Pulmonary artery endothelial cell (primary cell): ENCODE measurements around the gene COG3. TPM values are rescaled to one million over a fixed set of nuclear protein-coding genes. Genes with fewer than 3 reads are reported as not detected.
A peak's percentile ranks its signal among the peaks of the same experiment; 100 is the strongest.

Experiments used
- DNase-seq: peaks from one replicate; pipeline ENCODE4 v3.0.0-alpha.2; 2011; ENCODE audit warnings: low read depth, low spot score
- total RNA-seq: library from RNA; depleted of rRNA; stranded (reverse); fragments of >200 nt; gene quantifications from 2 replicates; pipeline ENCODE4 v1.2.3, GENCODE V29; 2014

COG3 gene
- total RNA-seq, 1 donor from 2014 or later = 30.8 TPM

DNA sequence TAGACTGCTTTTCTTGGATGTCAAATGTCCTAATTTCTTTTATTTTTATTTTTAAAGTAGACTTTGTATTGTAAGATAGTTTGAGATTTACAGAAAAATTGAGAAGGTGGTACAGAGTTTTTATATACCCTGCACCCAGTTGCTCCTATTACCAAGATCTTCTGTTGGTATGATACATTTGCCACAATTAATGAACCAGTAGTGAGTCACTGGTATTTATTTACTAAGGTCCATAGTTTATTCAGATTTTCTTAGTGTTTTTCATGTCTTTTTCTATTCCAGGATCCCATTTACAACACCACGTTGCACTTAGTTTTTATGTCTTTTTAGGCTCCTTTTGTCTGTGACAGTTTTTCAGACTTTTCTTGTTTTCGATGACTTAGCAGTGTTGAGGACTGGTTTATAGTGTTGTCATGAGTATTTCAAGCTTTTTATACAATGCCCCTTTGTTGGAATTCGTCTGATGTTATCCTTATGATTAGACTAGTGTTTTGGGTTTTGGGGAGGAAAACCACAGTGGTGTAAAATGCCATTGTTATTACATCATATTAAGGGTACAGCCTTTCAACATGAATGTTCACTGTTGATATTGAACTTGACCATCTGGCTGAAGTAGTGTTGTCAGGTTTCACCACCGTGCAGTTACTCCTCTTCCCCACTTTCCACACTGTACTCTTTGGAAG is 35.9 kb downstream of the COG3 start:
- DNase-seq = peak; percentile 32

DNA sequence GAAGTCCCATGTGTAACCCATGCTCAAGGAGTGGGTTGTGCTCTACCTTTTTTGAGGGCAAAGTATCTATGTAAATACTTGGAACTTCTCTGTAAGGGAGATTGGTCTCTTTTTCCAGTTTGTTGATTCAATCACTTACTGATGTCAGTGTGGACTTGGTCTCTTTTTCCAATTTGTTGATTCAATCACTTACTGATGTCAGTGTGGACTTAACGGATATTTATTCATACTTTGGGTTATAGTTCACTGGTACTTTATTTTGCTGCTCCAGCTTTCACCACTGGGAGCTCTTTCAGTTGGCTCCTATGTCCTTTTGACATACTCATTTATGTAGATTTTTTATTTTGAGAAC is 36.4 kb downstream of the COG3 start:
- DNase-seq = no peak

DNA sequence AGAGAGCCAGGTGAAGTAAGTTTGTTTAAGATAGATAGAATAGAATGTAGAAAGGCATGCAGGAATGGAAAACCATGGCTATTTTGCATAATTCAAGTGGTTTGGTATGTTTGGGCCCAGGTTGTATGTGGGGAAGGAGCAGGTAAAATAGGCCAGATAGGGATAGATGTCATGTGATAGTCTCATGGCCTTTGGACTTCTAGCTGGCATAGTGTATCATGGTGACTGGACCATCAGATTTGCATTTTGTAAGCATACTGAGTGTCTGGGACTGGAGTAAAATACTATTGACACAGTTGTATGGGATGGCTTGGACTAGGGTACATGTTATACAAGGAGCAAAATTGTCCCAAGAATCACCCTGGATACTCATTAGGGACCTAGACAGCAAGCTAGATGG is 38.9 kb downstream of the COG3 start:
- no peak for DNase-seq

DNA sequence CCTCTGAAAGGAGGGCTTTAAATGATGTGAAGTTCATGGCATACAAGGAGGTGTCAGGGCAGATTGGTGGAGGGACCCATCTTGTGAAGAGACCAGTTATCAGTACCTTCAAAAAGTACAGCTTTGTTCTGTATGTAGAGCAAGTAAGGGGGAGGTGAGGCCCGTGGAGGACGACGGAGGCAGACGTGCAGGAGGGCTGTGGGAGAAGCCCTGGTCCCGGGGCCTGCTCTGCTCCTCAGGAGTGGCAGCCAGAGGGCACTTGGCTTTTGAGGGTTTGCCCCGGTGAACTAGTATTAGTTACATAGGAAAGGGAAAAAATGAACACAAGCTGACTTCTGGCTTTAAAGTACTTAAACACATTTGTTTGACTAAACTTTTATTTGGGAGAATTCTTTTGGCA is 42.1 kb downstream of the COG3 start:
- DNase-seq = no peak

DNA sequence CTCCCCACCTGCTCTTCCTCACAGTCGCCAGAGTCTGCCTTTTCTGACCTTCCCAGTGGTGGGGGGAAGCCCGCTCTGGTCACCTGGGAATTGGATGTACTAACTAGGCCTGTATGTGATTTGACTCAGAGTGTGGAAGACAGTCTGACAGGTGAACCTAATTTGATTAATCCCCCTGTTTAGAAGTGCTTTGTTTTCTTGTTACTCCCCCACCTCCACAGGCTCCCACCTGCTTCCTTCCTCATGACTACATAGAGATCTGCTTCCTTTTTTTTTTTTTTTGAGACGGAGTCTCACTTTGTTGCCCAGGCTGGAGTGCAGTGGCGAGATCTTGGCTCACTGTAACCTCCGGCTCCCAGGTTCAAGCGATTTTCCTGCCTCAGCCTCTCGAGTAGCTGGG is 44.0 kb downstream of the COG3 start:
- DNase-seq = no peak

DNA sequence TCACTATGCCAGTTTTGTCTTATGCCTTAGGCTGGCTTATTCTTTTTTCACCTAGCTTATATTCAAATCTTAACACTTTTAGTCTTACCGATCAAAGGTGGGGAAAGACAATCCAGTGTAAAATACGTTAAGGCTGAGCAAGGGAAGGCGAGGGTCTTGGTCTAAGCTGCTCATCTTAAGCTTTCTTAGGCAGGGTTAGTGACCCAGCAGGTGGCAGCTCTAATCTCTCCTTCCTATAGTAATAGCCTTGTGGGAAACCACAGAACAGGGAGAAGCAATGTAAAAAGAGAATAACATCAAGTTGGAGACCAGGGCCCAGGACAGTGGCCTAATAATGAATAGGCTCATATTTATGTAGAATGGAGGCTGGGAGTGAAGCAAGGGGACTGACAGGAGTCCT is 45.9 kb downstream of the COG3 start:
- no peak for DNase-seq

DNA sequence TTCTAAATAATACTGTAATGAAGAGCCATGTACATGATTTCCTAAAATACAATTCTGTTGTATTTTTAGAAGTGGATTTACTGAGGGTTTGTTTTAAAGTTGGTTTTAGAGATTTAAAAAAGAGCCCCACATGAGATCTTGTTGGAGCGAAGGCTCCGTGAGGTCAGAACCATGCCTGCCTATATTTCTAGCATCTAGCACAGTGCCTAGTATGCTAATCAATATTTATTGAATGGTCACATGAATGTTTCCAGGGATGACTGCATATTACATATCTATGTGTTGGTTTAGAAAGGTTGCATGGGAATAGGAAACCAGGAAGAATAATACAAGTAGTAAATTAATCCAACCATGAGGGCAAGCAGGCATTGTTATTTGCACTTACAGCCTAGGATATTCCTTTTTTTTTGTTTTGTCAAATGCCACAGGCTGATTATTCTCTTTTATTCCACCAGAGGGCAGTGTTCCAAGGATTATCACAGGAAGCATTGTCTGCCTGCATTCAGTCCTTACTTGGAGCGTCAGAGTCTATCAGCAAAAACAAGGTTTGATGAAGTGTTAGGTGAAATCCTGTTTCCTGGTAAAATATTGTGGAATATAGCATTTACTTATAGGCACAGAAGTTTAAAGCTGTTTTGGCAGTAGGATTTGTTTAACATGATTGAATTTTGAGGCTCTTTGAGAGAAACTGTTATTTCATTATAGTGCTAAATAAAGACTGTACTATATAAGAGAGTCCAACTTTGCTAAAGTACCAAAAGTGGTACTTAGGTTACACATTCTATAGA is 46.8 kb downstream of the COG3 start:
- peak; percentile 52 for DNase-seq

DNA sequence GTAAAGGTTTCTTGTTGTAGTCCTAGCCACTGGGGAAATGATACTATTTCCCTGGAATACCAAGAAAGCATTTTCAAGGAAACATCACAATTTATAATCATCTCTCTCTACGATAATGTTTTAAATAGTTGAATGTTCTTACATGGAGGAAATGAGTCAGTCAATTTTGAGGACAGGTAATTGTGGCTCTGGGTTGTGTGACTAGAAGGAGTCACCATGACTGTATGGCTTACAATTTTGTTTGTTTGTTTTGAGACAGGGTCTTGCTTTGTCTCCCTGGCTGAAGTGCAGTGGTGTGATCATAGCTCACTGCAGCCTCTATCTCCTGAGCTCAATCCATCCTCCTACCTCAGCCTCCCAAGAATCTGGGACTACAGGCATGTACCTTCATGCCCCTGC is 47.4 kb downstream of the COG3 start:
- no peak for DNase-seq

DNA sequence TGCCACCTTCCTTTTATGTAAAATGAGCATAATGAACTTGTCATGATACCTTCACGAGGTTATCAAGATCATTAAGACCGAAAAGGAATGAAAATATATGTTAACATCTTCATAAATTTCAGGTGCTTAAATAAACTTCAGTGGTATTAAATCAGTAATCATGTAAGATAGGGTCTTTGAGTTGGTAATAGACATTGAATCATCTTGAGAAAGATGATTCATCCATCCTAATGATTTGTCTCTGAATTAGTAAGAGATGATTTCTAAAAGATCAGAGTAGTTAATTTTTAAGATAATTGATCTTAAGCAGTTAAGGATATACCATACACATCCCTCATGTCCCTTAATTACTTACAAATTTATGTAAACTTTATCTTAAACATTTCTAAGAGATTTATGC is 52.0 kb downstream of the COG3 start:
- no peak for DNase-seq

DNA sequence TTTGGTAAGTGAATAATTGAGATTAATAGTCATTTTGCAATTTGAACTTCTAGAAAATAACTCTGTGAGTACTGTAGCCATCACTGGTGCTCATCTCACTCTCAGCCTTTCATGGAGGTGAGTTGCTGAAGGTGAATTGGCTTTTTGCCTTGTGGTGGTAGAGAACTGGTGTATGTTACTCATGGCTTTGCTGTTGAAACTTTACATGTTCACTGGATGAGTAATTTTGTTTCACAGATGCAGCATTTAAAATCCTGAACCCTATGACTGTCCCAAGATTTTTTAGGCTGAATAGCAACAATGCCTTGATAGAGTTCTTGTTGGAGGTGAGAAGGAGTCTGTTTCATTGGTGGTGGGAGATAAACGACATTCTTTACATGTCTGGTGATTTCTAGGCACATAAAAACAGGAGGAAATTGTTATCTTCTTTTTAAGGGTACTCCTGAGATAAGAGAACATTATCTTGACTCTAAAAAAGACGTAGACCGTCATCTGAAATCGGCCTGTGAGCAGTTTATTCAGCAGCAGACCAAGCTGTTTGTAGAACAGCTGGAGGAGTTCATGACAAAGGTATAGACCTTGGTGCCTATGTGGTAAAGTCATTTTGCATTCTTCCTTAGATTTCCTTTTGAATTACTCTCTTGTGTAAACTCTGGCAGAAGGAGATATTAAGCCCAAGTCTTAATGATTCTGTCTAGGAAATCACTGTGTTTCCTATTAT is 53.9 kb downstream of the COG3 start:
- no peak for DNase-seq

DNA sequence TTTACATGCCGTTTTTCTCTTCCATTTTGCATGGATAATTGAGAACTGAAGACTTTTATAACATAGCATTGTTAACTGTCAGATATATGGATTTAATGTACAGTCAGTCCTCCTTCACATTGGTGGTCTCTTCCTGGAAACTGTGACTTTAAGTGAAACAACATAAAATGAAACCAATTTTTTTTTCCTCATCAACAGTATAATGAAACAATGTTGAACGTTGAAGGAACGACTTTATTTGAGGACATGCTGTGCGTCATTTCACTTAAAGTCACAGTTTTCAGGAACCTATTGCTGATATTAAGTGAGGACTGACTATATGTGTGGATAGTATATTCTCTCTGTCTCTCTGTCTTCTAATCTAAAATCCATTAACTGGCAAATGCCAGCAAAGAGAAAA is 54.8 kb downstream of the COG3 start:
- DNase-seq = no peak

DNA sequence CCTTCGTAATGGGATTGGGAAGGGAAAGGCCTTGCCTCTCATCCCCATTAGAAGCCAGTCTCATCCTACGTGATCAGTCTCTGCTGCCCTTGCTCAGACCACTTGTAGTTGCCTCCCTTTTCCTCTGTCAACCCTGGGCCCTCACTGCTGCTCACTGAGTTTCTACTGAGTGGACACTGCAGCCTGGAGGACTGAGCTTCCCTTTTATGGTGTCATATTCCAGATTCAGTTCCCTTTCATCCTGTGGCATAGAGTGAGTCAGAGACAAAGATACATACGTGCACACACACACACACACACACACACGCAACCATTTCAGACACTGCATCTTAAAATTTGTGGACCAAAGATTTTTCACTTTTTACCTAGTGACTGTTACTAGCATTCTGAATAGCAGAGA is 56.6 kb downstream of the COG3 start:
- DNase-seq = no peak

DNA sequence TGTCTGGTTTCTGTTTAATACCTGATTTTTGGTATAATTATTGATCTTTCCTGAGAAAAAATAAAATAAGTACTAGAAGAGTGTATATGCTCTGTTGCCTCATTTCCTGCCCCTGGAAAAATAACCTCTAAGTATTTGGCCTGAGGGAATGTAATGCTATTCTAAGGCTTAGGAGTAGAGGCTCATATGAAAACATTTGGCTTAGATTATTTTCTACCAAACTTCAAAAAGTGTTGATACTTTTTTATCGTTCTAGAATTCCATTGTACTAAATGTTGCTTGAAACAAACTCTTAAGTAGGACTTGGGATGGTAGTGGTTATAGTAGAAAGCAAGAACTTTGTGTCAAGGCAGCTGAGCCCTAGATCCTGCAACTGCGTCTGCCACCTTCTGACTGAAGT is 57.8 kb downstream of the COG3 start:
- DNase-seq = no peak

DNA sequence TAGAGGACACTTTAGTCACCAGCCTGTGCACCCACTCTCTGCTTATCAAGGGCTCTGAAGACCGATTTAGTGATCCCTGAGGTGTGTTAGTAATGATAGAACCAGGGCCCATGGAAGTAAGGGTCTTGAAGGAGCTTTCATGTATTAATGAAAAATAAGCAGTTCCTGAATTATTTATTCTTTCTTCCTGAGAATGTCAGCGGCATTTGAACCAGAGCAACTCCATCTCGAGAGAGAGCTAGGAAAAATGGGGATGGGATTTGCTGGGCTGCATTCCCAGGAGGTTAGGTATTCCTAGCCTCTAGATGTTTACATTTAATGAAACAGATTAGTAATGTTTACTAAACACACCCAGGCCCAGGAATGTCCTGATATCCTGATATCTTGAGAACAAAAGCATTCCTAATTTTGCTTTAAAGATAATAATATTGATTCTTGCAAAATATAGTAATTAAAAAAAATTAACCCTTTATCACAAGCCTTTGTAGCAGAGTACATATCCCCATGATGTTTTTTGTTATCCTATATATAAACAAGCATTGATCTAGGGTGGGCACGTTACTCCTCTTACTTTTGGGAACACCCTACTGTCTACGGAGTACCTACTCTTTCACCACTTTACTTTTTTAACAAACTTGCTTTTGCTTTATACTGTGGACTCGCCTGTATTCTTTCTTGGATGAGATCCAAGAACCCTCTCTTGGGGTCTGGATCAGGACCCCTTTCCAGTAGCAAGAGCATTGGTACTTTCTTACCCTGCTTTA is 63.1 kb downstream of the COG3 start:
- DNase-seq = no peak

DNA sequence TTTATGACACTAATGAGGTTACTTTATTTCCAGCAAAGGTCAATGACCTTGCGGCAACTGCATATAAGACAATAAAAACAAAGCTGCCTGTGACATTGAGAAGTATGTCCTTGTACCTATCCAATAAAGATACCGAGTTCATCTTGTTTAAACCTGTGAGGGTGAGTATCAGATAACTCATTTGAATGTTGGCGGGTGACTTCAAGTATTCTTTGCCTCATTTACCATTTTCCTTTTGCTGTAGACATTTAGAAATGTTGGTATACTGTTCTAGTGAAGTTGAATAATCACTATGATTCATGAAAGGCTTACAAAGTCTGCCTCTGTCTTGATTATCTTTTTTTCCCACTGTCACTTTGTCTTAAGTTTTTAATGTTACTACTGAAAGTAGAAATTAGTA is 65.0 kb downstream of the COG3 start:
- no peak for DNase-seq

DNA sequence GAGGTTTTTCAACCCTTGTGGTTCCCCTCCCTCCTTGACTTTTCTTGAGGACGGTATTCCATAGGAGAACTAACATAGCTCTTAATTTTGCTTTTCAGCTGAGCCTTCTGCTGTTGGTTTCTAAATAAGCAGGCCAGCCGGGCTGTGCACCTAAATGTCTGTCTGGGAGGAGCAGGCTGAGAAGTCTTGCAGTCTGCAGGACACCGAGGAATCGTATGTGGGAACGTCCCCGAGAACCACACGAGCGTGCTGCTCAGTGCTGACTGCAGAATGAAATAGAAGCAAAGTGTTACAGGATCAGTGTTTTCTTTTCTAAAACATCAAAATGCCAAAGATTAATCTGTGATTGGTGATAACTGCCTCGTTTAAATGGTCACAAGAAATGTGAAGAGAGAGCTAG is 69.9 kb downstream of the COG3 start:
- no peak for DNase-seq

DNA sequence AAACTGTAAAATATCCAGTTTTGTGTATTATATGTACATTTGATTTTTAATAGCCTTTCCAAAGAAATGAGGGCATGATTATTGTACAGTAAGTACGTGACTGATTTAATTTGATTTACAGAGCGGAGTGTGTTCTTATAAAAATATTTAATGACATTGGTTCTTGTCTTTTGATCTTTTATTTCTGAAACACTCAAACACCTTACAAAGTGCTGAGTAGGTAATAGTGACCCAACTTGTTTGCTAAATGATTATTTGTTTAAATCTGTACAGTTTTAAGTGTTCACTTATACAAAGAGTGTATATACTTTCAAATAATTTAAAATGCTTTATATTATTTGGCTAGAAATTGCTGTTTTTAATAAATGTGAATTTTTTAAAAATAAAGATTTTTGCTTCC is 71.5 kb downstream of the COG3 start:
- no peak for DNase-seq

DNA sequence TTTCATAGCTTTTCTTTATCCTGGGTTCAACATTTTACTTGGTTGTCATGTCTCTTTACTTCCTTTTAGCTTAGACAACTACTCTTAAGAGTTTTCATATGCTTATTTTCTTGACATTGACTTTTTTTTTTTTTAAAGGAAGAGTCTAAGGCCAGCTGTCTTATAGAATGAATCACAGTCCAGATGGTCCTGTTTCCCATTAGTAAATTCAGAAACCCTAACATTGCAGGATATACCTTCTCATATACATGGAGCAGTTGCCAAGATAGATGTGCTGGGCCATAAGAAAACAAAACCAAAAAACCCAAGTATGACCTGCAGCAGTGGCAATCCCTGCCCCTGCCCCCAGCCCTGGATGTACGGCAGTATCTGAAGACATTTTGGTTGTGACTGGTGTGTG is 72.8 kb downstream of the COG3 start:
- no peak for DNase-seq

DNA sequence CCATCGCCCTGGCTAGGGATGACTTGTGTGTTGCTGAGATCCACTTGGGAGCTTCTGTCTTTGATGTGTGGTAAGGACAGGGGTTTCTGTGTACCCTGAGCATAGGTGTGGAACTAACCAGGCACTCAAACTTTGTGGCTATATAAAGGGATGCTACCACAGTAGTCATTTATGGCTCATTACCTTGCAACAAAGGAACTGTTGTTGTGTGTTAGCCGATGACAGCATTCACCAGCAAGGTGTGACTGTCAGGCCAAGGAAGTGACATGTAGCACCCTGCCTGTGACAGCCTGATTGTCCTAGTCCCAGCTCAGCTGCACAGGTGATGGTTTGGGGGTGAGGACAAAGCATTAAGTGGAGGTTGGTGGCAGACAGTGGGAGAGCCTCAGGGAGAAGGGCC is 73.6 kb downstream of the COG3 start:
- DNase-seq = no peak

DNA sequence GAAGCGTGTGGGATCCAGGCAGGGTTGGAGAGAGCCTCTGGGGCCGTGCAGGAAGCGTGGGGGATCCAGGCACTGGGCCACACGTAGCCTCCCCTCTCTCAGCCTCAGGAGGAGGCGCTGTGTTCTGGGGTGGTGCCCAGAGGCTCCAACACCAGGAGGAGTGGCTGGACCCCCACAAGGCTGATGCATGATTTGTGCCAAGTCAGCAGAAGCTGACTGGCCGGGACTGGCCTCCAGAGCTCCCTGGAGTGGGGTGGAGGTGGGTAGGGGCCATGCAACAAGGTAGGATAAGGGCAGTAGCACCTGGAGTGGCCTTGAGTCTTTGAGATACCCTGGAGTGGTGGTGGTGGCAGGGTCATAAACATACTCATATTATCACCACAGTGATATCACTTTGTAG is 75.5 kb downstream of the COG3 start:
- DNase-seq = no peak

DNA sequence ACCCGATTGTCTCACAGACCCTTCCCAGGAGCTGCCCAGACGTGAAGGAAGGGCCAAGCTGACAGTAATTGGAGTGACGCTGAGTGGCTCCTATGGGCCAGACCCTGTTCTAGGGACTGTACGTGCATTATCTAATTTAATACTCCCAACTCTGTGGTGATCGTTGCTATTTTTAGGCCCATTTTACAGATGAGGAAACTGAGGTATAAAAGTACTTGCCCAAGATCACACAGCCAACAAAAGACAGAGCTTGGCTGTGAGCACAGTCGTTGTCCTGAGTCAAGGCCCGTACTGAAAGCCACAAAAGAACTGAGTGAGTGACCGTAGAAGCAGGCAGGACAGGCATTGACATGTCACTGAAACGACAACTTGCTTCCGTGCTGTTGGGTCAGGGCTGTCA is 76.1 kb downstream of the COG3 start:
- DNase-seq = no peak

DNA sequence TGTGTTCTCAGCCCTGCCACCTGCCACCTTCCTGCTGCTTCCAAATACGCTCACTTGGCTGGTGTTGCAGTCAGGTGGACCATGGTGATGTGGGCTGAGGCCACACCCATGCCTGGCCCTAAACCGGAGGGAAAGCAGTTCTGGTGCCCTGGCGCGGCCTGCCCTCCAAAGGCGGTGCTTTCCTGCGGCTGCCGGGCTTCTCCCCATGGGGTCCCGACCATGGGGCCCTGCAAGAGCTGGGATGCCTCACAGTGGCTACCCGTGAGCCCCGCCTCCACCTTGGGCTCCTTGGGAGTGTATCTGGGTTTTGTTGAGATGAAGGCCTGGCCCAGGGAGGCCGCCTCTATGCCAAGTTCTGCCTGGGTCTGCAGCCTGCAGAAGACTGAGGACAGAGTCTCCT is 77.1 kb downstream of the COG3 start:
- DNase-seq = no peak
